Upper lobe of right lung (tissue), 1 donor: Measurements from ENCODE around the gene ALPP. TPM values are rescaled to one million over a fixed set of nuclear protein-coding genes. Genes with fewer than 3 reads are reported as not detected.
A peak's percentile ranks its signal among the peaks of the same experiment; 100 is the strongest.
"Not testable (repeated sequence)": the region's sequence is repeated elsewhere in the genome, so short reads cannot be mapped to it uniquely, and the experiment has no call there.

Experiments
- ATAC-seq: fragments of 200-7000 bp; cut with Tn5 transposase; one replicate; pipeline ENCODE4 v1.9.1; 2020; ENCODE audit warnings: mild to moderate bottlenecking, moderate library complexity
- DNase-seq: peaks from one replicate; pipeline ENCODE4 v3.0.0-alpha.2; 2020
- H3K27ac ChIP-seq: fragments of 200-600 bp; one replicate; pipeline ENCODE4 v1.8.0; 2022
- H3K27me3 ChIP-seq: fragments of 200-600 bp; one replicate; pipeline ENCODE4 v1.8.0; 2022; ENCODE audit warnings: mild to moderate bottlenecking
- H3K36me3 ChIP-seq: fragments of 200-600 bp; one replicate; pipeline ENCODE4 v1.8.0; 2022
- H3K4me1 ChIP-seq: fragments of 200-600 bp; one replicate; pipeline ENCODE4 v1.8.0; 2022
- H3K4me3 ChIP-seq: fragments of 200-600 bp; one replicate; pipeline ENCODE4 v1.8.0; 2022; ENCODE audit warnings: mild to moderate bottlenecking
- H3K9me3 ChIP-seq: fragments of 200-600 bp; one replicate; pipeline ENCODE4 v1.8.0; 2022
- intact Hi-C: fragments of 100-400 bp; cut with DNase I; formaldehyde crosslinking; loops from one replicate; pipeline ENCODE4 v1.11.0; 2022
- total RNA-seq: library from RNA; stranded (reverse); fragmentation: NEBNext Ultra II Directional; extraction: Animal tissue kit (Norgen Biotek cat#: 25700); gene quantifications from one replicate; pipeline ENCODE4 v1.2.1, GENCODE V29; 2021
- TF ChIP-seq, protein P1 (sequence below): fragments of 200-600 bp; IDR thresholded peaks from one replicate; pipeline ENCODE4 v1.8.0; 2022; ENCODE audit warnings: antibody characterized with exemption
- donor health status: DM: no; HTN: yes; CAD: no; lungs with severe emphysema.

Gene ALPP
- total RNA-seq, 1 donor from 2014 or later, result 9.5 TPM

DNA sequence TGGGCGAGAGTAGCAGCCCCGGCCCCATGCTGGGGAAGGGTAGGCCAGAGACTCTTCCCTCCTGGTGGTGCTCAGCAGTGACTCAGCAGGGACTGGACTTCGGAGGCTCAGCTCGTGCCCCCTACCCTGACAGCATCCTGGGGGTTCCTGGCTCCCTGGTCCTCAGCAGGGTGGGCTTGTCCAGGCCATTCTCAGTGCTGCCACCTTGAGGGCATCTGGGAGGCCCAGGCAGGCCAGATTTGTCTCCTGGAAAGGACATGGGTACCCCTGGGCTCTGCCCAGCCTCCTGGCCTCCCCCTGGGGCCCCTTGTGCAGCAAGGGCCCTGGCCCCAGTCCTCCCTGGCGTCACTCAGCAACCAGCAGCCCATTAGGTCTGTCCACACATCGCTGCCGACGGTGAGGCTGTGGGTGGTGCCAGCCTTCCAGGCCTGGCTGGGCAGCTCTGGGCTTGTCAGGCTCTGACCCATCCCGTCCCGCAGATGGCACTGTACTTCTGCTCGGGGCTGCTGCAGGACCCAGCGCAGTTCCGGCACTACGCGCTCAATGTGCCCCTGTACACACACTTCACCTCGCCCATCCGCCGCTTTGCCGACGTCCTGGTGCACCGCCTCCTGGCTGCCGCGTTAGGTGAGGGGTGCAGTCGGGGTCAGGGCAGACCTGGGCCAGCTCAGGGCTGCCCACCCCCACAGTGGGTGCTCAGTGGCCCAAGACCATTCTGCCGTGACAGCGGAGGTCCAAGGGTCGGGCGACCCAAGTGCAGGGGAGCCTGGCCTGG lies 45.0 kb upstream of the ALPP start:
- Histone ChIP-seq H3K4me1 (no peaks in the 10 kb centered on the region), H3K27ac (no peak overlapping the region), H3K36me3 (no peaks in the 10 kb centered on the region), H3K9me3 (no peaks in the 10 kb centered on the region), H3K27me3 (no peaks in the 10 kb centered on the region), H3K4me3 (no peak overlapping the region)
- no peak for ATAC-seq
- DNase-seq, result peak; percentile 59
- intact Hi-C loops, result no loop called here
- TF ChIP-seq, protein P1, sequence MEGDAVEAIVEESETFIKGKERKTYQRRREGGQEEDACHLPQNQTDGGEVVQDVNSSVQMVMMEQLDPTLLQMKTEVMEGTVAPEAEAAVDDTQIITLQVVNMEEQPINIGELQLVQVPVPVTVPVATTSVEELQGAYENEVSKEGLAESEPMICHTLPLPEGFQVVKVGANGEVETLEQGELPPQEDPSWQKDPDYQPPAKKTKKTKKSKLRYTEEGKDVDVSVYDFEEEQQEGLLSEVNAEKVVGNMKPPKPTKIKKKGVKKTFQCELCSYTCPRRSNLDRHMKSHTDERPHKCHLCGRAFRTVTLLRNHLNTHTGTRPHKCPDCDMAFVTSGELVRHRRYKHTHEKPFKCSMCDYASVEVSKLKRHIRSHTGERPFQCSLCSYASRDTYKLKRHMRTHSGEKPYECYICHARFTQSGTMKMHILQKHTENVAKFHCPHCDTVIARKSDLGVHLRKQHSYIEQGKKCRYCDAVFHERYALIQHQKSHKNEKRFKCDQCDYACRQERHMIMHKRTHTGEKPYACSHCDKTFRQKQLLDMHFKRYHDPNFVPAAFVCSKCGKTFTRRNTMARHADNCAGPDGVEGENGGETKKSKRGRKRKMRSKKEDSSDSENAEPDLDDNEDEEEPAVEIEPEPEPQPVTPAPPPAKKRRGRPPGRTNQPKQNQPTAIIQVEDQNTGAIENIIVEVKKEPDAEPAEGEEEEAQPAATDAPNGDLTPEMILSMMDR, result peak; percentile 15

DNA sequence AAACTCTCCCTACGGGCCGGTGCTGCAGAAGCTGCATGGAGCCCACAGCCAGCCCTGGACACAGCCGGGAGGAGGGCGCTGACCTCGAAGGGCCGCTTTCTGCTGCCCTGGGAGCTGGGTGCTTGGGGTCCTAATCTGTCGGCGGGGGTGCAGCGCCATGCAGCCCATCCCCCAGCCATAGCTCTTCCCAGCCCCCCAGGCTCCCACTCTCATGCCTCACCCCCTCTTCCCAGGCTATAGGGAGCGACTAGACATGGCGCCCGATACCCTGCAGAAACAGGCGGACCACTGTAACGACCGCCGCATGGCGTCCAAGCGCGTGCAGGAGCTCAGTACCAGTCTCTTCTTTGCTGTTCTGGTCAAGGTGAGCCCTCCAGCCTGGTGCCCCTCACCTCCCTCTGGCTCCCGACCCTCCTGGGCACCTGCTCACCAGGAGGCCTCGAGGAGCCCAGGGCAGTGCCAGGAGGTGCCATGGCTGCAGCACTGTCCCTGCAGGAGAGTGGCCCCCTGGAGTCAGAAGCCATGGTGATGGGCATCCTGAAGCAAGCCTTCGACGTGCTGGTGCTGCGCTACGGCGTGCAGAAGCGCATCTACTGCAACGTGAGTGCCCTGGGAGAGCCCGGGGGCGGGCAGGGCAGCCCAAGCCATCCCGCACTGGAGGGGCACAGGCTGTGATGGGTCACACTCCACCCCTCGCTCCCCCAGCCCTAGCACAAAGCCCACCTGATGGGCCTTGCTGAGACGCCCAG lies 44.2 kb upstream of the ALPP start:
- intact Hi-C loops, H3K4me3 ChIP-seq, H3K27ac ChIP-seq, H3K9me3 ChIP-seq, H3K36me3 ChIP-seq, H3K27me3 ChIP-seq, H3K4me1 ChIP-seq, ATAC-seq: not testable (repeated sequence)
- peak; percentile 55 for DNase-seq

DNA sequence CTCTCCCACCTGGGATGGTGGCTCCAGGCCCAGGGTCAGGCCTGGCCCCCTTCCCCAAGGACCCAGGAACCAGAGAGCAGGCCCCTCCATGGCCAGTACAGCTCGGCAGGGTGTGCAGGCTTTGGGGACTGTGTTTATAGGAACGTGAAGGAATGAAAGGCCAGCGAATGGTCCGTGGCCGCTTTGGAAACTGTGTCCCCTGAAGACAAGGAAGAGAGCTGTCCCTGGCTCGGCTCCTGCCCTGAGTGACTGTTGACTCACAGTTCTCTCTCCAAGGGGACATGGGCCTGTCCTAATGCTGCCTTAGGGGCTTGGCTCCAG lies 43.7 kb upstream of the ALPP start:
- intact Hi-C loops, result not testable (repeated sequence)

DNA sequence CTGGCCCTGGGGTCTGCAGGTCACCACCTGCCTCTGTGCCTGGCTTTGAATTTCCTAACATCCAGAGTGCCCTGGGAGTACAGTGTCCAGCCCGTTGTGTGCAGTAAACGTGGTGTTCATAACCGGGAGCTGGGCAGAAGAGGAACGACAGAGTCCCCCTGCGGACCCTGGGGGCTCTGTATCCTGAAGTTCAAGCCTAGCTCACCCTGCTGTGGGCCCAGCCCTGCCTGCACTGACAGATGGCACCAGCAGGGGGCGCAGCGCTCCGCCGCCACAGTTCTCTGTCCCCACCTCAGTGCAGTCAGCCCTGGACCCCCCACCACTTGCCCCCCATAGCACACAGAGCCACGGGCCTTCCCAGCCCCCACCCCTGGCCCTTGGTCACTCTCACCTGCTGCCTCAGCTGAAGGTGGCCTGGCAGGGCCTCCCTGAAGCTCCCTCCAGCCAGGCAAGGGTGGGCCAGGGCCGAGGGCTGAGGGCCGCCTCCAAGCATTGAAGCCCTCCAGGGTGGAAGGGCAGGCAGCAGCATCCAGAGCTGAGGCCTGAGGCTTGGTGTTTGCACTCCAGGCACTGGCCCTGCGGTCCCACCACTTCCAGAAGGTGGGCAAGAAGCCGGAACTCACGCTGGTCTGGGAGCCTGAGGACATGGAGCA lies 43.2 kb upstream of the ALPP start:
- H3K9me3 ChIP-seq, intact Hi-C loops, H3K36me3 ChIP-seq, H3K4me1 ChIP-seq, H3K4me3 ChIP-seq, H3K27me3 ChIP-seq, H3K27ac ChIP-seq: not testable (repeated sequence)
- DNase-seq (peak; percentile 54), ATAC-seq (peak; percentile 45)
- TF ChIP-seq, protein P1, result peak; percentile 46

More for the DNA sequence above, 43.7 kb upstream of the ALPP start:
- peak; percentile 42 for DNase-seq
- not testable (repeated sequence) for H3K36me3 ChIP-seq, H3K4me1 ChIP-seq, ATAC-seq, H3K27me3 ChIP-seq, H3K27ac ChIP-seq, H3K4me3 ChIP-seq, H3K9me3 ChIP-seq

DNA sequence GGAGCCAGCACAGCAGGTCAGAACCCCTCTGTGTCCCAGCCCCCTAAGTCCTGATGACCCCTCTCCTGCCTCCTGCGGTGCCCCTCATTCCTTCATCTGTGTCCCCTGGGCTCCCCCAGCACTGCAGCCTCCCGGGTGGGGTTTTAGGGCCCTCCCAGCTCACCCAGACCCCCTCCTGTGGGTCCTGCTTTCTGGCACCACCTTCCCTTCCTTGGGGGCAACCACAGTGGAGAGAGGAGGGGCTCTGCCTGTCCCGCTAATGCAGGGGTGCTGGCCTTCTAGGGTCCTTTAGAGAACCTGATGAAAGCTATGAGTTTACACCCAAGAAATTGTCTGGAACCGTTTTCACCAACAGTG lies 42.7 kb upstream of the ALPP start:
- TF ChIP-seq, protein P1, result no peak
- Histone ChIP-seq H3K4me1 (no peaks in the 10 kb centered on the region), H3K9me3 (no peaks in the 10 kb centered on the region), H3K27me3 (no peaks in the 10 kb centered on the region), H3K36me3 (no peaks in the 10 kb centered on the region), H3K4me3 (no peak overlapping the region), H3K27ac (no peak overlapping the region)
- intact Hi-C loops, result no loop called here
- DNase-seq (peak; percentile 47), ATAC-seq (no peak)

DNA sequence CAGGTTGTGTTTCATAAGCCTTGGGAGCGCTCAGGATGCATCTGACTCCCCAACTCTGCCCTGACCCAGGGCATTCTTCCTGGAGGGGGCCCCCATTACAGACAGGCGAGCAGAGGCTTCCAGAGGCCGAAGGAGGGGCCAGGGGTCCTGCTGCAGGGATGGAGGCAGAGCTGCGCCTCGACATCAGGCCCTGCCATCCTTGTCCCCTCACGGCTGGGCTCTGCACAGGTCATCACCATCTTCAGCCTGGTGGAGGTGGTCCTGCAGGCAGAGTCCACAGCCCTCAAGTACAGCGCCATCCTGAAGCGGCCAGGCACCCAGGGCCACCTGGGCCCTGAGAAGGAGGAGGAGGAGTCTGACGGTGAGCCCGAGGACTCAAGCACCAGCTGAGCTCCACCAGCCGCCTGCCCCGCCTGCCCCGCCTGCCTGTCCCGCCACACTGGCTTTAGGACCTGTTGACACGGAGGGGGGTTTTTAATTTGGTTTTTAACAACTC lies 42.3 kb upstream of the ALPP start:
- Histone ChIP-seq H3K27ac (no peak overlapping the region), H3K27me3 (no peaks in the 10 kb centered on the region), H3K4me3 (no peak overlapping the region), H3K36me3 (no peaks in the 10 kb centered on the region), H3K4me1 (no peaks in the 10 kb centered on the region), H3K9me3 (no peaks in the 10 kb centered on the region)
- intact Hi-C loops, result no loop called here
- ATAC-seq (no peak), DNase-seq (peak; percentile 51)
- TF ChIP-seq, protein P1, result no peak
